Ishikawa (cell line): ENCODE data around the gene TMEM256.

ENCODE experiments used
- CEBPB ChIP-seq: IDR thresholded peaks from 2 replicates; pipeline ENCODE4 v1.6.1; 2012
- EGR1 ChIP-seq: IDR thresholded peaks from 2 replicates; pipeline ENCODE4 v1.6.1; 2012
- EP300 ChIP-seq: IDR thresholded peaks from 2 replicates; pipeline ENCODE4 v1.6.1; 2012; ENCODE audit warnings: borderline replicate concordance
- NFIC ChIP-seq: IDR thresholded peaks from 2 replicates; pipeline ENCODE4 v1.6.1; 2012
- TAF1 ChIP-seq: IDR thresholded peaks from 2 replicates; pipeline ENCODE4 v1.6.1; 2012; ENCODE audit warnings: low read depth, mild to moderate bottlenecking
- TCF12 ChIP-seq: IDR thresholded peaks from 2 replicates; pipeline ENCODE4 v1.6.1; 2012; ENCODE audit warnings: low read depth
- YY1 ChIP-seq: IDR thresholded peaks from 2 replicates; pipeline ENCODE4 v1.6.1; 2012; ENCODE audit warnings: low read depth
- TF ChIP-seq, protein P1 (sequence below): IDR thresholded peaks from 2 replicates; pipeline ENCODE4 v1.6.1; 2012
- TF ChIP-seq, protein P2 (sequence below): IDR thresholded peaks from 2 replicates; pipeline ENCODE4 v1.6.1; 2012; ENCODE audit warnings: low read depth, mild to moderate bottlenecking

DNA sequence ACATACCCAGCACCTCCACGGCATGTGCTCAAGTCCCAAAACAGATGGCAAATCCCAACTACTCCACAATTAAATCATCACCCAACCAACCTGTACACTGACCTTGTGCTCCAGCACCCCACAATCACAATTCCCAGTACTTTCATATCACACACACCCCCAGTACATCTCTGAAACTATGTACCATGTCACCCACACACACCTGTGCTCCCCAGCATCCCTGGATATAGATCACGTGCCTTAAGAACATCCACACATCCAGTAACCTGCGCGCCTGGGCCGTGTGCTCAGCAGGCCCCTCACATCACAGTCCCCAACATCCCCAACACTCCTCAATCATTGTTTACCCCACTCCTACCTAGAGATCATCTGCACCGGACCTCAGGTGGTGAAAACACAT lies 5.8 kb upstream of the TMEM256 start:
- TF ChIP-seq CEBPB (no peak), EP300 (no peak), EGR1 (no peak), NFIC (no peak), TAF1 (no peak), YY1 (no peak), TCF12 (no peak)
- TF ChIP-seq, protein P1, sequence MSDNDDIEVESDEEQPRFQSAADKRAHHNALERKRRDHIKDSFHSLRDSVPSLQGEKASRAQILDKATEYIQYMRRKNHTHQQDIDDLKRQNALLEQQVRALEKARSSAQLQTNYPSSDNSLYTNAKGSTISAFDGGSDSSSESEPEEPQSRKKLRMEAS: no peak
- TF ChIP-seq, protein P2, sequence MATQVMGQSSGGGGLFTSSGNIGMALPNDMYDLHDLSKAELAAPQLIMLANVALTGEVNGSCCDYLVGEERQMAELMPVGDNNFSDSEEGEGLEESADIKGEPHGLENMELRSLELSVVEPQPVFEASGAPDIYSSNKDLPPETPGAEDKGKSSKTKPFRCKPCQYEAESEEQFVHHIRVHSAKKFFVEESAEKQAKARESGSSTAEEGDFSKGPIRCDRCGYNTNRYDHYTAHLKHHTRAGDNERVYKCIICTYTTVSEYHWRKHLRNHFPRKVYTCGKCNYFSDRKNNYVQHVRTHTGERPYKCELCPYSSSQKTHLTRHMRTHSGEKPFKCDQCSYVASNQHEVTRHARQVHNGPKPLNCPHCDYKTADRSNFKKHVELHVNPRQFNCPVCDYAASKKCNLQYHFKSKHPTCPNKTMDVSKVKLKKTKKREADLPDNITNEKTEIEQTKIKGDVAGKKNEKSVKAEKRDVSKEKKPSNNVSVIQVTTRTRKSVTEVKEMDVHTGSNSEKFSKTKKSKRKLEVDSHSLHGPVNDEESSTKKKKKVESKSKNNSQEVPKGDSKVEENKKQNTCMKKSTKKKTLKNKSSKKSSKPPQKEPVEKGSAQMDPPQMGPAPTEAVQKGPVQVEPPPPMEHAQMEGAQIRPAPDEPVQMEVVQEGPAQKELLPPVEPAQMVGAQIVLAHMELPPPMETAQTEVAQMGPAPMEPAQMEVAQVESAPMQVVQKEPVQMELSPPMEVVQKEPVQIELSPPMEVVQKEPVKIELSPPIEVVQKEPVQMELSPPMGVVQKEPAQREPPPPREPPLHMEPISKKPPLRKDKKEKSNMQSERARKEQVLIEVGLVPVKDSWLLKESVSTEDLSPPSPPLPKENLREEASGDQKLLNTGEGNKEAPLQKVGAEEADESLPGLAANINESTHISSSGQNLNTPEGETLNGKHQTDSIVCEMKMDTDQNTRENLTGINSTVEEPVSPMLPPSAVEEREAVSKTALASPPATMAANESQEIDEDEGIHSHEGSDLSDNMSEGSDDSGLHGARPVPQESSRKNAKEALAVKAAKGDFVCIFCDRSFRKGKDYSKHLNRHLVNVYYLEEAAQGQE: no peak
